ENCODE results near the gene NOTCH1. TPM values are rescaled to one million over a fixed set of nuclear protein-coding genes. Genes with fewer than 3 reads are reported as not detected.

The NOTCH1 gene
- total and polyA plus RNA-seq, 2 of the 8 experiments (the other 6 are each of a cell fraction or from before 2014, with no cell fraction given): 6.9 to 55.6 TPM

DNA sequence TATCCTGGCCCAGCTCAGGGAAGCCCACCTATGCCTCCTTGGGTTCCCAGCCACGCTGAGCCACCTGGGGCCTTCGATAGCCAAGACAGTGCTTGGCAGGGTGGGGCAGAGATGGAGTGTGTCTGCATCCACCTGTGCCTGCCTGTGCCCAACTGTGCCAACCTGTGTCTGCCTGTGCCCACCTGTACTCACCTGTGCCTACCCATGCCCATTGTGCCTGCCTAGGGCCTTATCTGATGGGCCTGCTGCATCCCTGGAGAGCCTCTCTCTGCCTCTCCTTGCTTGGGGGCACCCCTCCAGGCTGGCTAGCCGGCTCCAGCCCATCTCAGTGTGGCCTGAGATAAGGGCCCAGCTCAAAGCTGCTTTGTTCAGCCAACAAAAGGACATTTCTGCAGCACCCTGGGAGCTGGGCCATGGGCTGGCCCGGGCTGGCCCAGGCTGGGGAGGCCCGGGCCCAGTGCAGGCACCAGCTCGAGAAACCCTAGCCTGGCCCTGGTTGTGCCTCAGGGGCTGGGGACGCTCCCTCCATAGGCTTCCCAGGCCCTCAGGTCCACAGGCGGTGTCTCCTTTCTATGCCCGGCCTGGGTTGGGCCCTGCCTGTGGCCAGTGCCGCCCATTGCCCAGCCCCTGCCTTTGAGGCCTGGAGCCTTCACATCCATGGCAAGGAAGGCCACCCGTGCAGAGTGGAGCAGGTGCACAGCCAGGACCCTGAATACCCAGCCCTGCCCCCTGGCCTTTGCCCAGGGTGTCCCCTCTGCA lies 37.3 kb upstream of the NOTCH1 start (continued):
- TF ChIP-seq, protein P1, sequence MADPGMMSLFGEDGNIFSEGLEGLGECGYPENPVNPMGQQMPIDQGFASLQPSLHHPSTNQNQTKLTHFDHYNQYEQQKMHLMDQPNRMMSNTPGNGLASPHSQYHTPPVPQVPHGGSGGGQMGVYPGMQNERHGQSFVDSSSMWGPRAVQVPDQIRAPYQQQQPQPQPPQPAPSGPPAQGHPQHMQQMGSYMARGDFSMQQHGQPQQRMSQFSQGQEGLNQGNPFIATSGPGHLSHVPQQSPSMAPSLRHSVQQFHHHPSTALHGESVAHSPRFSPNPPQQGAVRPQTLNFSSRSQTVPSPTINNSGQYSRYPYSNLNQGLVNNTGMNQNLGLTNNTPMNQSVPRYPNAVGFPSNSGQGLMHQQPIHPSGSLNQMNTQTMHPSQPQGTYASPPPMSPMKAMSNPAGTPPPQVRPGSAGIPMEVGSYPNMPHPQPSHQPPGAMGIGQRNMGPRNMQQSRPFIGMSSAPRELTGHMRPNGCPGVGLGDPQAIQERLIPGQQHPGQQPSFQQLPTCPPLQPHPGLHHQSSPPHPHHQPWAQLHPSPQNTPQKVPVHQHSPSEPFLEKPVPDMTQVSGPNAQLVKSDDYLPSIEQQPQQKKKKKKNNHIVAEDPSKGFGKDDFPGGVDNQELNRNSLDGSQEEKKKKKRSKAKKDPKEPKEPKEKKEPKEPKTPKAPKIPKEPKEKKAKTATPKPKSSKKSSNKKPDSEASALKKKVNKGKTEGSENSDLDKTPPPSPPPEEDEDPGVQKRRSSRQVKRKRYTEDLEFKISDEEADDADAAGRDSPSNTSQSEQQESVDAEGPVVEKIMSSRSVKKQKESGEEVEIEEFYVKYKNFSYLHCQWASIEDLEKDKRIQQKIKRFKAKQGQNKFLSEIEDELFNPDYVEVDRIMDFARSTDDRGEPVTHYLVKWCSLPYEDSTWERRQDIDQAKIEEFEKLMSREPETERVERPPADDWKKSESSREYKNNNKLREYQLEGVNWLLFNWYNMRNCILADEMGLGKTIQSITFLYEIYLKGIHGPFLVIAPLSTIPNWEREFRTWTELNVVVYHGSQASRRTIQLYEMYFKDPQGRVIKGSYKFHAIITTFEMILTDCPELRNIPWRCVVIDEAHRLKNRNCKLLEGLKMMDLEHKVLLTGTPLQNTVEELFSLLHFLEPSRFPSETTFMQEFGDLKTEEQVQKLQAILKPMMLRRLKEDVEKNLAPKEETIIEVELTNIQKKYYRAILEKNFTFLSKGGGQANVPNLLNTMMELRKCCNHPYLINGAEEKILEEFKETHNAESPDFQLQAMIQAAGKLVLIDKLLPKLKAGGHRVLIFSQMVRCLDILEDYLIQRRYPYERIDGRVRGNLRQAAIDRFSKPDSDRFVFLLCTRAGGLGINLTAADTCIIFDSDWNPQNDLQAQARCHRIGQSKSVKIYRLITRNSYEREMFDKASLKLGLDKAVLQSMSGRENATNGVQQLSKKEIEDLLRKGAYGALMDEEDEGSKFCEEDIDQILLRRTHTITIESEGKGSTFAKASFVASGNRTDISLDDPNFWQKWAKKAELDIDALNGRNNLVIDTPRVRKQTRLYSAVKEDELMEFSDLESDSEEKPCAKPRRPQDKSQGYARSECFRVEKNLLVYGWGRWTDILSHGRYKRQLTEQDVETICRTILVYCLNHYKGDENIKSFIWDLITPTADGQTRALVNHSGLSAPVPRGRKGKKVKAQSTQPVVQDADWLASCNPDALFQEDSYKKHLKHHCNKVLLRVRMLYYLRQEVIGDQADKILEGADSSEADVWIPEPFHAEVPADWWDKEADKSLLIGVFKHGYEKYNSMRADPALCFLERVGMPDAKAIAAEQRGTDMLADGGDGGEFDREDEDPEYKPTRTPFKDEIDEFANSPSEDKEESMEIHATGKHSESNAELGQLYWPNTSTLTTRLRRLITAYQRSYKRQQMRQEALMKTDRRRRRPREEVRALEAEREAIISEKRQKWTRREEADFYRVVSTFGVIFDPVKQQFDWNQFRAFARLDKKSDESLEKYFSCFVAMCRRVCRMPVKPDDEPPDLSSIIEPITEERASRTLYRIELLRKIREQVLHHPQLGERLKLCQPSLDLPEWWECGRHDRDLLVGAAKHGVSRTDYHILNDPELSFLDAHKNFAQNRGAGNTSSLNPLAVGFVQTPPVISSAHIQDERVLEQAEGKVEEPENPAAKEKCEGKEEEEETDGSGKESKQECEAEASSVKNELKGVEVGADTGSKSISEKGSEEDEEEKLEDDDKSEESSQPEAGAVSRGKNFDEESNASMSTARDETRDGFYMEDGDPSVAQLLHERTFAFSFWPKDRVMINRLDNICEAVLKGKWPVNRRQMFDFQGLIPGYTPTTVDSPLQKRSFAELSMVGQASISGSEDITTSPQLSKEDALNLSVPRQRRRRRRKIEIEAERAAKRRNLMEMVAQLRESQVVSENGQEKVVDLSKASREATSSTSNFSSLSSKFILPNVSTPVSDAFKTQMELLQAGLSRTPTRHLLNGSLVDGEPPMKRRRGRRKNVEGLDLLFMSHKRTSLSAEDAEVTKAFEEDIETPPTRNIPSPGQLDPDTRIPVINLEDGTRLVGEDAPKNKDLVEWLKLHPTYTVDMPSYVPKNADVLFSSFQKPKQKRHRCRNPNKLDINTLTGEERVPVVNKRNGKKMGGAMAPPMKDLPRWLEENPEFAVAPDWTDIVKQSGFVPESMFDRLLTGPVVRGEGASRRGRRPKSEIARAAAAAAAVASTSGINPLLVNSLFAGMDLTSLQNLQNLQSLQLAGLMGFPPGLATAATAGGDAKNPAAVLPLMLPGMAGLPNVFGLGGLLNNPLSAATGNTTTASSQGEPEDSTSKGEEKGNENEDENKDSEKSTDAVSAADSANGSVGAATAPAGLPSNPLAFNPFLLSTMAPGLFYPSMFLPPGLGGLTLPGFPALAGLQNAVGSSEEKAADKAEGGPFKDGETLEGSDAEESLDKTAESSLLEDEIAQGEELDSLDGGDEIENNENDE (IDR thresholded peaks at IDR 0.05; ENCODE audit: insufficient replicate concordance, low read length): no peak
- TF ChIP-seq CBX8 (IDR thresholded peaks at IDR 0.05; ENCODE audit: borderline replicate concordance, low read depth, low read length): no peak
- no peak for TF ChIP-seq JUND (IDR thresholded peaks at IDR 0.05; ENCODE audit: low read length)
- no peak for TF ChIP-seq RFX5 (IDR thresholded peaks at IDR 0.05; ENCODE audit: borderline replicate concordance, low read depth, low read length)
- no peak for TF ChIP-seq CHD2 (IDR thresholded peaks at IDR 0.05; ENCODE audit: low read length)
- TF ChIP-seq NANOG (IDR thresholded peaks at IDR 0.05; ENCODE audit: insufficient read depth, low read depth, low read length, poor library complexity, severe bottlenecking): no peak
- no peak for TF ChIP-seq MAFK (IDR thresholded peaks at IDR 0.05; ENCODE audit: low read depth, low read length)
